K562 (cell line): ENCODE data around the gene CIAO1.

Experiments
- CTCF ChIP-seq, 3 experiments: IDR thresholded peaks in 2 of 3; conservative IDR thresholded peaks in 1 of 3; 2 replicates each; pipeline ENCODE4 v1.5.1; 2011 to 2012; ENCODE audit warnings: low read length in 3 of 3, mild to moderate bottlenecking in 3 of 3, control low read depth in 2 of 3, improper control_type of control experiment in 1 of 3, inconsistent platforms in 1 of 3, low read depth in 1 of 3, mixed read lengths in 1 of 3, moderate library complexity in 1 of 3; ENCODE audit not compliant: insufficient read depth in 2 of 3
- GTF3C2 ChIP-seq: IDR thresholded peaks from 3 replicates; pipeline ENCODE4 v1.6.1; 2011; ENCODE audit warnings: borderline replicate concordance, mild to moderate bottlenecking, moderate library complexity; ENCODE audit not compliant: insufficient read length; ENCODE audit errors: extremely low read depth
- HOMEZ ChIP-seq: fragments of 250-450 bp; sonication (Bioruptor Pico); IDR thresholded peaks from 2 replicates; pipeline ENCODE4 v1.4.0; 2020; ENCODE audit warnings: mild to moderate bottlenecking, moderate library complexity
- MAX ChIP-seq: sonication (generic); formaldehyde crosslinking; IDR thresholded peaks from 2 replicates; pipeline ENCODE4 v1.9.0; 2022; ENCODE audit warnings: mild to moderate bottlenecking, missing genetic modification reagents
- MEIS2 ChIP-seq: fragments of 450-650 bp; IDR thresholded peaks from 2 replicates; pipeline ENCODE4 v1.6.1; 2014; ENCODE audit warnings: mild to moderate bottlenecking; ENCODE audit not compliant: partially characterized antibody
- MYC ChIP-seq, 2 experiments: fragments of 250-450 bp in 1 of 2; sonication (Bioruptor Pico) in 1 of 2; IDR thresholded peaks; 2 replicates each; pipeline versions ENCODE4 v1.5.1 to v1.6.1; 2012 to 2021; ENCODE audit warnings: low read depth in 2 of 2, borderline replicate concordance in 1 of 2, improper control_type of control experiment in 1 of 2, low read length in 1 of 2, mild to moderate bottlenecking in 1 of 2, moderate library complexity in 1 of 2
- POLR2A ChIP-seq: fragments of 450-650 bp; conservative IDR thresholded peaks from 2 replicates; pipeline ENCODE4 v1.6.1; 2016
- REST ChIP-seq, 2 experiments: fragments of 450-650 bp; formaldehyde crosslinking in 1 of 2; IDR thresholded peaks; 2 replicates each; pipeline versions ENCODE4 v1.4.0 to v1.6.1; 2014 to 2020; ENCODE audit warnings: mild to moderate bottlenecking in 2 of 2, borderline replicate concordance in 1 of 2, low read depth in 1 of 2
- SAP30 ChIP-seq: fragments of 200-600 bp; sonication (generic); IDR thresholded peaks from 2 replicates; pipeline ENCODE4 v1.6.1; 2012; ENCODE audit warnings: borderline replicate concordance, low read depth, mild to moderate bottlenecking, moderate library complexity, low read length, control low read depth, inconsistent platforms; ENCODE audit not compliant: insufficient read depth, poor library complexity, severe bottlenecking
- SIN3A ChIP-seq, 2 experiments: fragments of 150-350 bp in 1 of 2; IDR thresholded peaks; 2 replicates each; pipeline ENCODE4 v1.6.1; 2011 to 2016; ENCODE audit warnings: borderline replicate concordance in 2 of 2, low read depth in 2 of 2, low read length in 2 of 2, mild to moderate bottlenecking in 2 of 2, moderate library complexity in 2 of 2; ENCODE audit not compliant: control insufficient read depth in 1 of 2
- TARDBP ChIP-seq: fragments of 450-650 bp; IDR thresholded peaks from 2 replicates; pipeline ENCODE4 v1.6.1; 2016
- ZBTB49 ChIP-seq: sonication (generic); formaldehyde crosslinking; IDR thresholded peaks from 2 replicates; pipeline ENCODE4 v1.8.0; 2022; ENCODE audit warnings: missing genetic modification reagents, mild to moderate bottlenecking, borderline replicate concordance
- ZNF175 ChIP-seq: fragments of 200-800 bp; sonication (Bioruptor generic); IDR thresholded peaks from 2 replicates; pipeline ENCODE4 v1.6.1; 2016; ENCODE audit warnings: low read depth, mild to moderate bottlenecking, missing genetic modification characterization, missing compliant biosample characterization

- no peak for TF ChIP-seq GTF3C2
- TF ChIP-seq CTCF (IDR thresholded peaks at IDR 0.05 in 2 of 3, conservative IDR thresholded peaks at IDR 0.05 in 1 of 3; ENCODE audit: insufficient read depth in 2 of 3, low read depth in 1 of 3, low read length in 3 of 3): no peak
- TF ChIP-seq SAP30: no peak
- TF ChIP-seq REST (IDR thresholded peaks at IDR 0.05; ENCODE audit: borderline replicate concordance): no peak
- TF ChIP-seq REST (CRISPR knock-in tag; IDR thresholded peaks at IDR 0.05; ENCODE audit: low read depth): no peak
- TF ChIP-seq ZNF175 (CRISPR knock-in tag): no peak
- TF ChIP-seq MYC (IDR thresholded peaks at IDR 0.05; ENCODE audit: low read depth, low read length): no peak
- no peak for TF ChIP-seq MYC (CRISPR knock-in tag; IDR thresholded peaks at IDR 0.05; ENCODE audit: borderline replicate concordance, low read depth)
- TF ChIP-seq TARDBP: no peak
- TF ChIP-seq HOMEZ (CRISPR knock-in tag): no peak
- TF ChIP-seq MAX: no peak
- no peak for TF ChIP-seq MEIS2
- no peak for TF ChIP-seq SIN3A (IDR thresholded peaks at IDR 0.05; ENCODE audit: borderline replicate concordance in 2 of 2, control insufficient read depth in 1 of 2, low read depth in 2 of 2, low read length in 2 of 2)
- no peak for TF ChIP-seq ZBTB49 (CRISPR knock-in tag)
- TF ChIP-seq POLR2A: no peak
Observed at GRCh38 chr2:96249654-96250053, 16.4 kb upstream of the CIAO1 start.
